Measurements from ENCODE around the gene CDADC1. TPM values are rescaled to one million over a fixed set of nuclear protein-coding genes. Genes with fewer than 3 reads are reported as not detected.

Gene CDADC1
- total and polyA plus RNA-seq, 2 of the 13 experiments (the other 11 are each of a cell fraction or from before 2014, with no cell fraction given) = 2.4 to 9.0 TPM

GRCh38 chr13:49308097-49308875, 60.6 kb downstream of the CDADC1 start (continued):
- TF ChIP-seq PPARG (CRISPR knock-in tag; conservative IDR thresholded peaks at IDR 0.05) (0 out of 2 replicates have a peak, but pooled peaks have one; percentile 29), RXRB (CRISPR knock-in tag; IDR thresholded peaks at IDR 0.05; ENCODE audit: borderline replicate concordance) (peak; percentile 22; the same call in 1 of the 2 replicates), MIXL1 (CRISPR knock-in tag; IDR thresholded peaks at IDR 0.05) (0 out of 2 replicates have a peak, but pooled peaks have one; percentile 27), FOXA1 (IDR thresholded peaks at IDR 0.05) (no peak), FOXA1 (CRISPR knock-in tag; IDR thresholded peaks at IDR 0.05) (peak; percentile 47), HOMEZ (CRISPR knock-in tag; IDR thresholded peaks at IDR 0.05; ENCODE audit: low read depth) (0 out of 2 replicates have a peak, but pooled peaks have one; percentile 22), PAXIP1 (CRISPR knock-in tag; conservative IDR thresholded peaks at IDR 0.05) (0 out of 2 replicates have a peak, but pooled peaks have one; percentile 34), TEAD3 (CRISPR knock-in tag; optimal IDR thresholded peaks at IDR 0.05; ENCODE audit: borderline replicate concordance) (peak; percentile 13), PRPF4 (IDR thresholded peaks at IDR 0.05; ENCODE audit: low read depth, low read length, poor library complexity, severe bottlenecking) (no peak), SOX13 (IDR thresholded peaks at IDR 0.05) (no peak), SOX13 (CRISPR knock-in tag; conservative IDR thresholded peaks at IDR 0.05 in 1 of 2, IDR thresholded peaks at IDR 0.05 in 1 of 2) (peak in 1 of 2 experiments; percentile 77; a peak in 2 of 4 replicates), MLXIP (CRISPR knock-in tag; IDR thresholded peaks at IDR 0.05; ENCODE audit: borderline replicate concordance) (no peak), CCDC6 (CRISPR knock-in tag; IDR thresholded peaks at IDR 0.05) (no peak), DPF2 (CRISPR knock-in tag; IDR thresholded peaks at IDR 0.05; ENCODE audit: borderline replicate concordance, low read depth) (0 out of 2 replicates have a peak, but pooled peaks have one; percentile 35), MAX (IDR thresholded peaks at IDR 0.05) (no peak), FOXP4 (CRISPR knock-in tag; IDR thresholded peaks at IDR 0.05) (0 out of 2 replicates have a peak, but pooled peaks have one; percentile 19)

All from HepG2 (cell line).